Heart right ventricle (tissue), 16 donors: ENCODE data around the gene DEFB113. TPM values are rescaled to one million over a fixed set of nuclear protein-coding genes. Genes with fewer than 3 reads are reported as not detected.

Source experiments
- ATAC-seq, 8 donors: fragments of 200-7000 bp; cut with Tn5 transposase; one replicate each; pipeline ENCODE4 v1.9.1; 2020; ENCODE audit warnings: mild to moderate bottlenecking in 8 of 8, moderate library complexity in 8 of 8, moderate number of reproducible peaks in 1 of 8
- DNase-seq, 2 donors: peaks; one replicate each; pipeline ENCODE4 v3.0.0-alpha.2; 2020
- H3K27ac ChIP-seq, 10 donors: fragments of 200-600 bp; sonication (generic) in 2 of 10; one replicate each; pipeline versions ENCODE4 v1.5.0 to v1.8.0; 2020 to 2022; ENCODE audit warnings: mild to moderate bottlenecking in 3 of 10
- H3K27me3 ChIP-seq, 7 donors: fragments of 200-600 bp; one replicate each; pipeline ENCODE4 v1.8.0; 2021 to 2022; ENCODE audit warnings: mild to moderate bottlenecking in 2 of 7
- H3K36me3 ChIP-seq, 9 donors: fragments of 200-600 bp; sonication (generic) in 1 of 9; one replicate each; pipeline versions ENCODE4 v1.5.0 to v1.8.0; 2020 to 2022; ENCODE audit warnings: mild to moderate bottlenecking in 2 of 9
- H3K4me1 ChIP-seq, 9 donors: fragments of 200-600 bp; sonication (generic) in 1 of 9; one replicate each; pipeline versions ENCODE4 v1.5.0 to v1.8.0; 2020 to 2022; ENCODE audit warnings: mild to moderate bottlenecking in 4 of 9
- H3K4me3 ChIP-seq, 10 donors: fragments of 200-600 bp; sonication (generic) in 2 of 10; one replicate each; pipeline versions ENCODE4 v1.5.0 to v1.8.0; 2020 to 2022; ENCODE audit warnings: mild to moderate bottlenecking in 7 of 10, moderate library complexity in 2 of 10
- H3K9me3 ChIP-seq, 11 donors: fragments of 200-600 bp in 10 of 11; sonication (generic) in 2 of 11; one replicate each; pipeline versions ENCODE4 v1.5.0 to v1.8.0; 2013 to 2022; ENCODE audit warnings: mild to moderate bottlenecking in 2 of 11, control low read depth in 1 of 11, moderate library complexity in 1 of 11
- CTCF ChIP-seq, 9 donors: fragments of 200-600 bp; sonication (generic) in 2 of 9; IDR thresholded peaks; one replicate each; pipeline versions ENCODE4 v1.5.0 to v1.8.0; 2021 to 2022; ENCODE audit warnings: antibody characterized with exemption in 9 of 9, mild to moderate bottlenecking in 5 of 9, moderate library complexity in 1 of 9
- WGBS, 2 donors: extraction: QIAGEN DNeasy Blood & Tissue Kit; methylation state at CpG; one replicate each; pipeline ENCODE4 v1.1.7; 2013; ENCODE audit warnings: inconsistent platforms in 1 of 2; 5-methylcytosine and 5-hydroxymethylcytosine counted together
- intact Hi-C, 10 donors: fragments of 100-400 bp; cut with DNase I; formaldehyde crosslinking; loops; one replicate each; pipeline versions ENCODE4 v1.11.1 to v1.14.2; 2022
- long read RNA-seq, 3 donors: library from polyadenylated mRNA; unstranded; transcript quantifications; one replicate each; pipeline ENCODE4 v2.0.0, GENCODE V29; 2020 to 2021
- polyA plus RNA-seq, 2 donors: library from polyadenylated mRNA; stranded (reverse); fragments of 200-250 nt; gene quantifications; one replicate each; pipeline ENCODE4 v1.2.3, GENCODE V29; 2013
- total RNA-seq, 10 donors: library from RNA; stranded (reverse); fragmentation: NEBNext Ultra II Directional in 3 of 10; extraction: Animal tissue kit (Norgen Biotek cat#: 25700) in 3 of 10; gene quantifications; one replicate each; pipeline versions ENCODE4 v1.2.1 to v1.2.4, GENCODE V29; 2021 to 2023
- donor health status: Arrhythmogenic right ventricular cardiomyopathy.
- donor health status: ischemic (EF 13 %, LVEDD 7.1; RV severe dilation, severe dysfunction).
- donor health status: healthy with polysubstance abuse.
- donor health status: DM: no; HTN: yes; CAD: no.
- donor health status: DM: no; HTN: no; CAD: no.
- donor health status: ischemic (EF 25% LVEDD 6.9; RV normal size, moderate dysfunction).
- donor health status: ischemic (EF 25% LVEDD 5.7; RV mildly dilated, moderate dysfunction).
- donor health status: healthy.
- donor health status: DM: yes; HTN: yes; CAD: no.
- donor health status: Ischemic cardiomyopathy.
- donor health status: ischemic (EF 35%, LVEDD 5.7; RV mildly dilated, moderate dysfunction).
- donor health status: nonischemic (EF 11% LVEDD 7.7; RV severe dilation, severe dysfunction).
- donor health status: DM: yes; HTN: yes; CAD: no.
- donor health status: PGD.
- donor health status: ischemic (EF 29% LVEDD 5.4; RV normal size, mild dysfunction).
- donor health status: nonischemic (EF 23%, LVEDD 6.1; RV moderate dilation, normal function).

The DEFB113 gene
- total RNA-seq (not detected), polyA plus RNA-seq (not detected)
- long read RNA-seq, donor 1: 0 reads
- long read RNA-seq, donor 2: 0 reads
- long read RNA-seq, donor 3: 0 reads

- H3K4me3 ChIP-seq: no peak within 1 kb of the TSS
- no peak for ATAC-seq
- no peaks in the 10 kb centered on the region for H3K27me3 ChIP-seq
- intact Hi-C loops: no loop called here
- no peaks in the 10 kb centered on the region for H3K4me1 ChIP-seq
- no peaks in the 10 kb centered on the region for H3K9me3 ChIP-seq
- no peaks in the 10 kb centered on the region for H3K36me3 ChIP-seq
- DNase-seq: no peak
- 68 to 69% methylated on average over 2 of the region's 2 CpGs for WGBS, 2 donors
- no peak within 1 kb of the TSS for H3K27ac ChIP-seq
- no peak for TF ChIP-seq CTCF (IDR thresholded peaks at IDR 0.05)
Observed at GRCh38 chr6:49969605-49970004, at the start of gene DEFB113. DEFB113 (minus strand) TSS chr6:49969625; CDS start chr6:49969625, 0 bp downstream.

DNA sequence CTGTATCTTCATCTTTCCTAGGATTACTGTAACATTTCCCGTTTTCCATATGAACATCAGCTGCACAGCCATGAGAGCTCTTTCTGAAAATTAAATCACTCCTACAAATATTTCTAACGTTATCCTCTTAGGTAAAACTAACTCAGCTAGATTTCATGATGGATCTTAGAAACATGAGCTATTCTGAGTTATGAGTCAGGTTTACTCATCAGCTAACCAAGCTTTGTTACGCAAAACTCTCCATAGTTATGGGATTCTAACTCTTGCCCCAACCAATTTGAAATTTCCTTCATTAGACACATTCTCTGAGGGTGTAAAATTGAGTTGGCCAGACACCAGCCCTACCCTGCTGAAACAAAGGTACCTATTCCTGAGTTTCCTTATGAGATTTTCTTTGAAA lies 38.4 kb upstream of the DEFB113 start:
- Histone ChIP-seq H3K4me3 (no peak overlapping the region), H3K27ac (no peak overlapping the region), H3K36me3 (no peaks in the 10 kb centered on the region), H3K27me3 (no peaks in the 10 kb centered on the region), H3K9me3 (no peaks in the 10 kb centered on the region), H3K4me1 (no peaks in the 10 kb centered on the region)
- no peak for TF ChIP-seq CTCF (IDR thresholded peaks at IDR 0.05)
- ATAC-seq (no peak), DNase-seq (no peak)
- WGBS, 2 donors: 75 to 81% methylated on average over 3 of the region's 3 CpGs
- intact Hi-C loops: no loop called here

DNA sequence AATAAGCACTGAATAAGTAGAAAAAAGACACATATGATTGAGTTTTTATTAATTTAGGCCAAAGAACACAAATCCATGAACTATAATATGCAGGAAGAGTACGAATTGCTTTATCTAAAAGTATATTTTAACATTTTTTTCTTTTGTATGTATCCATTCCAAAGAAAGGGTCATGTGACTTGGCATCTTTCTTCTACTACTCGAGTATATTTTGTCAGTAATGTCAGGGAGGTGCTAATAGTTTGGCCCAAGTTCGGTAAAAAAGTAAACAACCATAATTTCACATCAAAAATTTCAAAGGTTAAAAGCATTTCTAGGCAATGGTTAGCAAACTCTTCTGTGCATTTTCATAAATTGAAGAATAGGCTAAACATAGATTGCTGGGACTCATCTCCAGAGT lies 33.7 kb upstream of the DEFB113 start:
- no peak overlapping the region for H3K4me3 ChIP-seq
- intact Hi-C loops: no loop called here
- H3K4me1 ChIP-seq: no peaks in the 10 kb centered on the region
- no peaks in the 10 kb centered on the region for H3K36me3 ChIP-seq
- H3K9me3 ChIP-seq: no peaks in the 10 kb centered on the region
- TF ChIP-seq CTCF (IDR thresholded peaks at IDR 0.05): no peak
- H3K27me3 ChIP-seq: no peaks in the 10 kb centered on the region
- 62 to 74% methylated on average over 3 of the region's 3 CpGs for WGBS, 2 donors
- H3K27ac ChIP-seq: no peak overlapping the region
- ATAC-seq: no peak
- DNase-seq: no peak

- no peak for TF ChIP-seq CTCF (IDR thresholded peaks at IDR 0.05)
- ATAC-seq: no peak
- Histone ChIP-seq H3K27ac (no peak overlapping the region), H3K4me3 (no peak overlapping the region), H3K36me3 (no peaks in the 10 kb centered on the region), H3K4me1 (no peaks in the 10 kb centered on the region), H3K9me3 (peaks cover 0 to 6% (median 0%) of the 10 kb centered on the region in 11 donors), H3K27me3 (no peaks in the 10 kb centered on the region)
- no peak for DNase-seq
- intact Hi-C loops: no loop called here
Observed at GRCh38 chr6:49995278-49995677, 25.9 kb upstream of the DEFB113 start.
